ENCODE results near the gene CCM2L. TPM values are rescaled to one million over a fixed set of nuclear protein-coding genes. Genes with fewer than 3 reads are reported as not detected.

The CCM2L gene
- total RNA-seq, 1 donor: not detected

GRCh38 chr20:32006053-32006452 lies 4.2 kb upstream of the CCM2L start:
- no peak overlapping the region for H3K4me3 ChIP-seq (ENCODE audit: low read depth, low read length)
- TF ChIP-seq CTCF (IDR thresholded peaks at IDR 0.05; ENCODE audit: insufficient read depth, low read depth, low read length): no peak
- DNase-seq (ENCODE audit: low read depth): no peak

- DNase-seq (ENCODE audit: low read depth): no peak
- no peak for TF ChIP-seq CTCF (IDR thresholded peaks at IDR 0.05; ENCODE audit: insufficient read depth, low read depth, low read length)
- H3K4me3 ChIP-seq (ENCODE audit: low read depth, low read length): no peak overlapping the region
Observed at GRCh38 chr20:32006841-32007786, 3.1 kb upstream of the CCM2L start.

- no peak for DNase-seq (ENCODE audit: low read depth)
- TF ChIP-seq CTCF (IDR thresholded peaks at IDR 0.05; ENCODE audit: insufficient read depth, low read depth, low read length): no peak
- H3K4me3 ChIP-seq (ENCODE audit: low read depth, low read length): no peak overlapping the region
Observed at GRCh38 chr20:32007787-32008616, 2.2 kb upstream of the CCM2L start.

- no peak for TF ChIP-seq CTCF (IDR thresholded peaks at IDR 0.05; ENCODE audit: insufficient read depth, low read depth, low read length)
- H3K4me3 ChIP-seq (ENCODE audit: low read depth, low read length): no peak overlapping the region
- no peak for DNase-seq (ENCODE audit: low read depth)
Observed at GRCh38 chr20:32009564-32009963, 674 bp upstream of the CCM2L start.

- no peak for TF ChIP-seq CTCF (IDR thresholded peaks at IDR 0.05; ENCODE audit: insufficient read depth, low read depth, low read length)
- DNase-seq (ENCODE audit: low read depth): no peak
- H3K4me3 ChIP-seq (ENCODE audit: low read depth, low read length): no peak overlapping the region
Observed at GRCh38 chr20:32010666-32011065, 428 bp downstream of the CCM2L start.

GRCh38 chr20:32012159-32012688 lies 2.0 kb downstream of the CCM2L start:
- no peak for TF ChIP-seq CTCF (IDR thresholded peaks at IDR 0.05; ENCODE audit: insufficient read depth, low read depth, low read length)
- DNase-seq (ENCODE audit: low read depth): no peak
- no peak overlapping the region for H3K4me3 ChIP-seq (ENCODE audit: low read depth, low read length)

Measured in fibroblast of villous mesenchyme (primary cell).